Ascending aorta (tissue), 2 donors: ENCODE data around the gene CMTM8. TPM values are rescaled to one million over a fixed set of nuclear protein-coding genes. Genes with fewer than 3 reads are reported as not detected.

Source experiments
- DNase-seq, 2 donors: peaks; one replicate each; pipeline ENCODE4 v3.0.0-alpha.2; 2019; ENCODE audit warnings: low spot score in 2 of 2
- H3K27ac ChIP-seq, 2 donors: fragments of 200-600 bp; sonication (generic); one replicate each; pipeline ENCODE4 v1.5.1; 2016 to 2017; ENCODE audit warnings: mild to moderate bottlenecking in 1 of 2
- H3K27me3 ChIP-seq: fragments of 200-600 bp; sonication (generic); one replicate; pipeline ENCODE4 v1.5.1; 2017
- H3K36me3 ChIP-seq, 2 donors: fragments of 200-600 bp; sonication (generic); one replicate each; pipeline ENCODE4 v1.5.1; 2016
- H3K4me1 ChIP-seq, 2 donors: fragments of 200-600 bp; sonication (generic); one replicate each; pipeline ENCODE4 v1.5.1; 2016 to 2017; ENCODE audit warnings: mild to moderate bottlenecking in 1 of 2
- H3K4me3 ChIP-seq, 2 donors: fragments of 200-600 bp; sonication (generic); one replicate each; pipeline ENCODE4 v1.5.1; 2016 to 2017; ENCODE audit warnings: mild to moderate bottlenecking in 1 of 2
- H3K9me3 ChIP-seq, 2 donors: fragments of 200-600 bp; sonication (generic); one replicate each; pipeline ENCODE4 v1.5.1; 2016
- intact Hi-C: fragments of 100-400 bp; cut with DNase I; formaldehyde crosslinking; loops from one replicate; pipeline ENCODE4 v1.15.1; 2023
- total RNA-seq: library from RNA; depleted of rRNA; stranded (reverse); fragments of >200 nt; gene quantifications from one replicate; pipeline ENCODE4 v1.1.0, GENCODE V29; 2016
- TF ChIP-seq, protein P1 (sequence below), 3 experiments: fragments of 200-600 bp in 2 of 3; fragments of 450-650 bp in 1 of 3; sonication (generic) in 2 of 3; IDR thresholded peaks; one replicate each; pipeline ENCODE4 v1.5.1; 2016 to 2019; ENCODE audit warnings: antibody characterized with exemption in 3 of 3, mild to moderate bottlenecking in 1 of 3, moderate library complexity in 1 of 3

The CMTM8 gene
- total RNA-seq, 1 donor from 2014 or later: 6.6 TPM

DNA sequence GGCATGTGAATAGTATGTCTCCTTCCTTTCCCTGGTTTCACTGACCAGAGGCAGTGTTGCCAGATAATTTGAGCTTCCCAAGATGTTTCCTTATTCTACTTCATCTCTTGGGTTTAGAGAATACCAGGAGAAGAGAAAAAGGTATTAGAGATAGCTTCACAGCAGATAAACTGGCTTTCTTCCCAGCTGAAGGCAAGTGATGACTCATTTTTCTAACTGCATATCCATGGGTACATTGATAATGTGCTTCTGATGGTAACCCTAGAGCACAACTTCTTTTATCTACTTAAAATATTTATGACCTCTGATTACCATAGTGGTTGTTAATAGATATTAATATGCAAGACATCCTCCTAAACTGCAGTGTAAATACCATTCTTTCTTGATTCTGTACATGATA, 34.6 kb upstream of the CMTM8 start:
- TF ChIP-seq, protein P1, sequence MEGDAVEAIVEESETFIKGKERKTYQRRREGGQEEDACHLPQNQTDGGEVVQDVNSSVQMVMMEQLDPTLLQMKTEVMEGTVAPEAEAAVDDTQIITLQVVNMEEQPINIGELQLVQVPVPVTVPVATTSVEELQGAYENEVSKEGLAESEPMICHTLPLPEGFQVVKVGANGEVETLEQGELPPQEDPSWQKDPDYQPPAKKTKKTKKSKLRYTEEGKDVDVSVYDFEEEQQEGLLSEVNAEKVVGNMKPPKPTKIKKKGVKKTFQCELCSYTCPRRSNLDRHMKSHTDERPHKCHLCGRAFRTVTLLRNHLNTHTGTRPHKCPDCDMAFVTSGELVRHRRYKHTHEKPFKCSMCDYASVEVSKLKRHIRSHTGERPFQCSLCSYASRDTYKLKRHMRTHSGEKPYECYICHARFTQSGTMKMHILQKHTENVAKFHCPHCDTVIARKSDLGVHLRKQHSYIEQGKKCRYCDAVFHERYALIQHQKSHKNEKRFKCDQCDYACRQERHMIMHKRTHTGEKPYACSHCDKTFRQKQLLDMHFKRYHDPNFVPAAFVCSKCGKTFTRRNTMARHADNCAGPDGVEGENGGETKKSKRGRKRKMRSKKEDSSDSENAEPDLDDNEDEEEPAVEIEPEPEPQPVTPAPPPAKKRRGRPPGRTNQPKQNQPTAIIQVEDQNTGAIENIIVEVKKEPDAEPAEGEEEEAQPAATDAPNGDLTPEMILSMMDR (IDR thresholded peaks at IDR 0.05): no peak
- Histone ChIP-seq H3K4me1 (no peaks in the 10 kb centered on the region), H3K27ac (no peak overlapping the region), H3K27me3 (no peaks in the 10 kb centered on the region), H3K4me3 (no peak overlapping the region), H3K9me3 (no peaks in the 10 kb centered on the region), H3K36me3 (no peaks in the 10 kb centered on the region)
- intact Hi-C loops: no loop called here
- DNase-seq: no peak

- DNase-seq: no peak
- Histone ChIP-seq H3K4me3 (no peak overlapping the region), H3K4me1 (no peaks in the 10 kb centered on the region), H3K9me3 (no peaks in the 10 kb centered on the region), H3K36me3 (no peaks in the 10 kb centered on the region), H3K27me3 (no peaks in the 10 kb centered on the region), H3K27ac (no peak overlapping the region)
- TF ChIP-seq, protein P1 (IDR thresholded peaks at IDR 0.05): no peak
- intact Hi-C loops: no loop called here
These were observed 30.0 kb upstream of the CMTM8 start for GRCh38 chr3:32208447-32208846.

DNA sequence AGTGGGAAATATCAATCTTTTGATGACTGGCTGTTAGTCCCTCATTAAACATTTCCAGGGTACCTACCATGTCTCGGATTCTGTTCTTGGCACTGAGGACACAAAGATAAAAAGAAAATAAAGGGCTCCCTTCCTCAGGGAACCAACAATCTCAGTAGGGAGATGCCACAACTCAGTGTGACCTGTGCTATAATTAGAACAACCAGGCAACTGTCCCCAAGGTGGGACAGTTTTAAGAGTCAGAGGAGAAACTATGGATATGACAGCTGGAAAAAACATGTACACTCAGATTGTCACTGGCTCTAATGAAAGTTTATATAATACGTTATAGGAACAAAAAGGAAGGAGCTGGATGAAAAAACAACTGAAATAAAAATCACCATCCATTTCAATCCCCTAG, 23.3 kb upstream of the CMTM8 start:
- Histone ChIP-seq H3K9me3 (peaks cover 0 to 4% of the 10 kb centered on the region in 2 donors), H3K27me3 (no peaks in the 10 kb centered on the region), H3K27ac (no peak overlapping the region), H3K36me3 (no peaks in the 10 kb centered on the region), H3K4me3 (no peak overlapping the region), H3K4me1 (no peaks in the 10 kb centered on the region)
- DNase-seq: no peak
- intact Hi-C loops: no loop called here
- TF ChIP-seq, protein P1 (IDR thresholded peaks at IDR 0.05): no peak

DNA sequence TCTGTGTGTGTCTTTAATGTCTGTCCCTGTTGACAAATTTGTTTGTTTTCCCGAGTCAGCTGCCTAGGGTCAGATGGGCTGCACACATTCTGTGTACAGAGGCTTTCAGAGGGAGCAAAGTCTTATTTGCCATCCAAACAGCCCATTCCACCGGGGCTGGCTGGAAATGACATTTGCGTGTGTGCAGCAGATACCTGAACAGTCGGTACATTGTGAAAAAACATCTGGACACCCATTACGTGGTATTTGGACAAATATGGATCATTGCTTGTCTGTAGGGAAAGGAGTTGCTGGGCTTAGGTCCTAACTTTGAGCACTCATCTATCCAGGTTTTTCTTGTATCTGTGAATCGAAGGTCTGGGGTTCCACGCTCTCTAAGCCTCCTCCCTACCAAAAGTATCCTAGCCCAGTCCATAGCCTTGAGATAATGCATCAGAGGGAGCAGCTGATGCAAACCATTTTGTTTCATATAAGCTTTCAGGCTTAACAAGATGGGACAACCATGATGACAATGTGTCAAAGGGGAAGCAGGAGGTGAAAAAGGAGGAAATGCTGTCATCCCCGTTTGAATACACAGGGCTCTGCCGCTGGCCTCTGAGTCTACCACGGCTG, 22.2 kb upstream of the CMTM8 start:
- Histone ChIP-seq H3K4me3 (no peak overlapping the region), H3K27ac (no peak overlapping the region), H3K36me3 (no peaks in the 10 kb centered on the region), H3K4me1 (no peaks in the 10 kb centered on the region), H3K27me3 (no peaks in the 10 kb centered on the region), H3K9me3 (peaks cover 0 to 4% of the 10 kb centered on the region in 2 donors)
- intact Hi-C loops: no loop called here
- TF ChIP-seq, protein P1 (IDR thresholded peaks at IDR 0.05): no peak
- DNase-seq: no peak

DNA sequence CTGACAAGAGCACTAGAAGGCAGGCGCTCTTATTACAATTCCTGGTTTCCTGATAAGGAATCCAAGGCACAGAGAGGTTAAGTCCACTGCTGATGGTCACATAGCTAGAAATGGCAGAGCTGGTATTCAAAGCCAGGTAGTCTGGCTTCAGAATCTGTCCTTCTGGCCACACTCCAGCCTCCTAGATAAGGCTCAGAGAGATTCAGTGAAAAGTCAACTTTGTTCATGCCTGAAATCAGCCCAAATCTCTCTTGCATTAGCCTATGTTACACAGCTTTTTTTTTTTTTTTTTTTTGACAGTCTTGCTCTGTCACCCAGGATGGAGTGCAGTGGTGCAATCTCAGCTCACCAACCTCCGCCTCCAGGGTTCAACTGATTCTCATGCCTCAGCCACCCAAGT, 21.1 kb upstream of the CMTM8 start:
- Histone ChIP-seq H3K27me3 (no peaks in the 10 kb centered on the region), H3K4me3 (no peak overlapping the region), H3K36me3 (no peaks in the 10 kb centered on the region), H3K27ac (no peak overlapping the region), H3K9me3 (peaks cover 0 to 4% of the 10 kb centered on the region in 2 donors), H3K4me1 (no peaks in the 10 kb centered on the region)
- intact Hi-C loops: no loop called here
- no peak for DNase-seq
- TF ChIP-seq, protein P1 (IDR thresholded peaks at IDR 0.05): no peak

DNA sequence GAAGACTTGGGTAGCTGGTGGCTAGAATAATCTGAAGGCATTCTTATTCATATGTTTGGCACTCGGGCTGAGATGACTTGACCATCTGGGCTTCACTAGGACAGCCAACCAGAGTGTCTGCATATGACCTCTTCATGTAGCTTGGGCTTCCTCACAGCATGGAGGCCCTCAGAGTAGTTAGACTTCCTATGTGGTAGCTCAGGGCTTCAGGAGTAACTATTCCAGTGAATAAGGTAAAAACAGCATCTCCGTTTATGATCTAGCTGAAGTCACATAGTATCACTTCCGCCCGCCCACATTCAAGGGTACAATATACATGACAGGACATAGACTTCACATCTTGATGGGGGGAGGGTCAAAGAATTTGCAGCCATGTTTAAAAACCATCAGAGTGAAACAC, 18.9 kb upstream of the CMTM8 start:
- Histone ChIP-seq H3K36me3 (no peaks in the 10 kb centered on the region), H3K4me1 (no peaks in the 10 kb centered on the region), H3K4me3 (no peak overlapping the region), H3K9me3 (peaks cover 0 to 4% of the 10 kb centered on the region in 2 donors), H3K27me3 (no peaks in the 10 kb centered on the region), H3K27ac (no peak overlapping the region)
- TF ChIP-seq, protein P1 (IDR thresholded peaks at IDR 0.05): no peak
- DNase-seq: no peak
- intact Hi-C loops: no loop called here
